Pancreas (tissue), 10 donors: ENCODE results near the gene PAM. TPM values are rescaled to one million over a fixed set of nuclear protein-coding genes. Genes with fewer than 3 reads are reported as not detected.
"Not testable (repeated sequence)": the region's sequence is repeated elsewhere in the genome, so short reads cannot be mapped to it uniquely, and the experiment has no call there.

ENCODE experiments used
- ATAC-seq, 4 donors: fragments of 200-7000 bp; cut with Tn5 transposase; one replicate each; pipeline versions ENCODE4 v1.8.0 to v1.9.1; 2020; ENCODE audit warnings: mild to moderate bottlenecking in 4 of 4, moderate library complexity in 4 of 4
- DNase-seq, 6 donors: peaks; one replicate each; pipeline ENCODE4 v3.0.0-alpha.2; 2020
- FAIRE-seq: peaks from 2 replicates; lab custom pipeline; 2012; peaks lifted over from hg19 to GRCh38; lab: Jason Lieb, UNC
- H3K27ac ChIP-seq, 4 donors: fragments of 200-600 bp; sonication (generic); 1 replicate in 3 of 4; 2 replicates in 1 of 4; pipeline versions ENCODE4 v1.5.0 to v1.8.0; 2020
- H3K27me3 ChIP-seq, 4 donors: fragments of 200-600 bp; one replicate each; pipeline ENCODE4 v1.8.0; 2021
- H3K36me3 ChIP-seq, 3 donors: fragments of 200-600 bp; sonication (generic) in 1 of 3; one replicate each; pipeline versions ENCODE4 v1.5.0 to v1.8.0; 2020 to 2021
- H3K4me1 ChIP-seq, 3 donors: fragments of 200-600 bp; one replicate each; pipeline ENCODE4 v1.8.0; 2021
- H3K4me3 ChIP-seq, 4 donors: fragments of 200-600 bp; sonication (generic) in 2 of 4; one replicate each; pipeline versions ENCODE4 v1.5.0 to v1.8.0; 2020 to 2021
- H3K9me3 ChIP-seq, 4 donors: fragments of 200-600 bp; one replicate each; pipeline ENCODE4 v1.8.0; 2021
- CTCF ChIP-seq, 4 donors: fragments of 200-600 bp; sonication (generic) in 3 of 4; IDR thresholded peaks; one replicate each; pipeline versions ENCODE4 v1.5.0 to v1.8.0; 2021; ENCODE audit warnings: antibody characterized with exemption in 4 of 4
- WGBS, 2 donors: extraction: QIAGEN DNeasy Blood & Tissue Kit; methylation state at CpG; one replicate each; pipeline ENCODE4 v1.1.7; 2013; 5-methylcytosine and 5-hydroxymethylcytosine counted together
- intact Hi-C, 3 donors: fragments of 100-400 bp; cut with DNase I; formaldehyde crosslinking; loops; one replicate each; pipeline versions ENCODE4 v1.11.1 to v1.14.2; 2022
- polyA plus RNA-seq, 2 donors: library from polyadenylated mRNA; stranded (reverse); fragments of 200-250 nt; gene quantifications; one replicate each; pipeline ENCODE4 v1.2.3, GENCODE V29; 2013
- total RNA-seq, 6 donors: library from RNA; stranded (reverse); fragmentation: NEBNext Ultra II Directional in 4 of 6; extraction: Animal tissue kit (Norgen Biotek cat#: 25700) in 4 of 6; gene quantifications; one replicate each; pipeline versions ENCODE4 v1.2.1 to v1.2.4, GENCODE V29; 2021 to 2023
- donor health status: healthy with polysubstance abuse.
- donor health status: DM: no; HTN: no; CAD: no; lungs with moderate emphysema.
- donor health status: DM: no; HTN: no; CAD: no.
- donor health status: control.
- donor health status: control.
- donor health status: Bipolar disorder and iron deficiency.
- donor health status: DM: yes; HTN: yes; CAD: no.
- donor health status: DM: no; HTN: no; CAD: no.
- donor health status: DM: no; HTN: no; CAD: no.
- donor health status: DM: yes; HTN: yes; CAD: no.

The PAM gene
- total and polyA plus RNA-seq, 8 donors: 47.0 to 242 (median 85.8) TPM

- Histone ChIP-seq H3K27ac (no peak overlapping the region), H3K9me3 (no peaks in the 10 kb centered on the region), H3K27me3 (no peaks in the 10 kb centered on the region), H3K4me3 (no peak overlapping the region), H3K36me3 (no peaks in the 10 kb centered on the region), H3K4me1 (no peaks in the 10 kb centered on the region)
- DNase-seq (no peak), FAIRE-seq (no peak), ATAC-seq (no peak)
- 78 to 89% methylated on average over 2 of the region's 2 CpGs for WGBS, 2 donors
- no peak for TF ChIP-seq CTCF (IDR thresholded peaks at IDR 0.05)
- intact Hi-C loops: no loop called here
These were observed 281.5 kb downstream of the PAM start for GRCh38 chr5:103036601-103037000.

- no peaks in the 10 kb centered on the region for H3K4me1 ChIP-seq
- FAIRE-seq: no peak
- no peaks in the 10 kb centered on the region for H3K9me3 ChIP-seq
- WGBS, 2 donors: 88 to 91% methylated on average over 4 of the region's 4 CpGs
- no peak overlapping the region for H3K27ac ChIP-seq
- no peaks in the 10 kb centered on the region for H3K27me3 ChIP-seq
- ATAC-seq: no peak
- TF ChIP-seq CTCF (IDR thresholded peaks at IDR 0.05): no peak
- DNase-seq: no peak
- H3K4me3 ChIP-seq: no peak overlapping the region
- intact Hi-C loops: no loop called here
- H3K36me3 ChIP-seq: no peaks in the 10 kb centered on the region
These were observed 282.8 kb downstream of the PAM start for GRCh38 chr5:103037673-103038455.

- TF ChIP-seq CTCF (IDR thresholded peaks at IDR 0.05): peak in 3 of 4 donors; percentile 13 to 43 (median 23)
- H3K27ac ChIP-seq: no peak overlapping the region
- H3K27me3 ChIP-seq: no peaks in the 10 kb centered on the region
- peak in 3 of 4 donors; percentile 46 to 70 (median 55) for ATAC-seq
- H3K4me3 ChIP-seq: no peak overlapping the region
- no peak for DNase-seq
- H3K36me3 ChIP-seq: no peaks in the 10 kb centered on the region
- intact Hi-C loops: no loop called here
- FAIRE-seq: no peak
- no peaks in the 10 kb centered on the region for H3K9me3 ChIP-seq
- WGBS, 2 donors: 33 to 38% methylated on average over 4 of the region's 4 CpGs
- no peaks in the 10 kb centered on the region for H3K4me1 ChIP-seq
These were observed 286.1 kb downstream of the PAM start for GRCh38 chr5:103041071-103041676.

- H3K36me3 ChIP-seq, H3K27ac ChIP-seq, DNase-seq, ATAC-seq, H3K4me1 ChIP-seq, FAIRE-seq, H3K4me3 ChIP-seq, H3K27me3 ChIP-seq, intact Hi-C loops, H3K9me3 ChIP-seq: not testable (repeated sequence)
- WGBS, 2 donors: 87 to 89% methylated on average over 22 of the region's 22 CpGs
These were observed 291.6 kb downstream of the PAM start for GRCh38 chr5:103046706-103047105.

GRCh38 chr5:103057208-103058130, 302.4 kb downstream of the PAM start:
- no peak for TF ChIP-seq CTCF (IDR thresholded peaks at IDR 0.05)
- 79 to 91% methylated on average over 6 to 7 of the region's 7 CpGs for WGBS, 2 donors
- no peaks in the 10 kb centered on the region for H3K9me3 ChIP-seq
- DNase-seq (no peak), FAIRE-seq (no peak), ATAC-seq (no peak)
- intact Hi-C loops: no loop called here
- peaks cover 0 to 5% (median 0%) of the 10 kb centered on the region in 3 donors for H3K4me1 ChIP-seq
- H3K4me3 ChIP-seq: no peak overlapping the region
- H3K27ac ChIP-seq: no peak overlapping the region
- H3K27me3 ChIP-seq: no peaks in the 10 kb centered on the region
- no peaks in the 10 kb centered on the region for H3K36me3 ChIP-seq
